B cell (primary cell): ENCODE data around the gene FAM83B. TPM values are rescaled to one million over a fixed set of nuclear protein-coding genes. Genes with fewer than 3 reads are reported as not detected.

Experiments used
- ATAC-seq: fragments of 200-7000 bp; cut with Tn5 transposase; one replicate; pipeline ENCODE4 v1.10.0; 2021; ENCODE audit warnings: low read depth, mild to moderate bottlenecking, moderate number of reproducible peaks, moderate library complexity
- CTCF ChIA-PET: fragments of 350-600 bp; sonication (Branson Sonifier 250); formaldehyde crosslinking; loops from one replicate; lab custom pipeline; 2021; ENCODE audit warnings: antibody characterized with exemption, inconsistent platforms; lab: Charles Lee
- POLR2A ChIA-PET: fragments of 350-600 bp; sonication (Branson Sonifier 250); formaldehyde crosslinking; loops from one replicate; lab custom pipeline; 2021; ENCODE audit warnings: antibody characterized with exemption; lab: Charles Lee
- DNase-seq: peaks from one replicate; pipeline ENCODE4 v3.0.0; 2013
- H2AFZ ChIP-seq: 2 replicates; pipeline ENCODE4 v1.6.1; 2012; ENCODE audit warnings: mild to moderate bottlenecking, low read depth, low read length; ENCODE audit not compliant: insufficient read depth, poor library complexity, severe bottlenecking
- H3K27ac ChIP-seq, 2 donors: 1 replicate in 1 of 2; 2 replicates in 1 of 2; pipeline ENCODE4 v1.5.1; 2012 to 2013; ENCODE audit warnings: low read length in 2 of 2, mild to moderate bottlenecking in 2 of 2, moderate library complexity in 1 of 2
- H3K27me3 ChIP-seq, 4 experiments: fragments of 200-600 bp in 1 of 4; sonication (generic) in 1 of 4; replicated peaks in 1 of 4; 1 replicate in 2 of 4; 2 replicates in 2 of 4; pipeline versions ENCODE4 v1.6.1 to v1.7.0; 2013 to 2016; ENCODE audit warnings: low read length in 3 of 4, mild to moderate bottlenecking in 2 of 4, mixed read lengths in 1 of 4, moderate library complexity in 1 of 4; ENCODE audit not compliant: insufficient read depth in 4 of 4, control insufficient read depth in 3 of 4; ENCODE audit errors: control extremely low read depth in 1 of 4
- H3K36me3 ChIP-seq, 2 experiments: replicated peaks in 1 of 2; 1 replicate in 1 of 2; 2 replicates in 1 of 2; pipeline versions ENCODE4 v1.6.1 to v1.7.1; 2013; ENCODE audit warnings: low read length in 1 of 2; ENCODE audit not compliant: insufficient read depth in 2 of 2, control insufficient read depth in 1 of 2; ENCODE audit errors: control extremely low read depth in 1 of 2, extremely low read depth in 1 of 2
- H3K4me1 ChIP-seq, 2 donors: fragments of 200-600 bp in 1 of 2; sonication (generic) in 1 of 2; 1 replicate in 1 of 2; 2 replicates in 1 of 2; pipeline versions ENCODE4 v1.5.1 to v1.6.1; 2013 to 2017; ENCODE audit warnings: low read length in 2 of 2; ENCODE audit not compliant: control insufficient read depth in 2 of 2, insufficient read depth in 2 of 2
- H3K4me2 ChIP-seq: replicated peaks from 2 replicates; pipeline ENCODE3; 2012; ENCODE audit warnings: mild to moderate bottlenecking, low read depth, low read length; ENCODE audit not compliant: poor library complexity, severe bottlenecking
- H3K4me3 ChIP-seq, 5 experiments: fragments of 200-600 bp in 1 of 5; sonication (generic) in 1 of 5; 1 replicate in 3 of 5; 2 replicates in 2 of 5; pipeline versions ENCODE4 v1.5.1 to v1.7.0; 2011 to 2016; ENCODE audit warnings: low read length in 4 of 5, mild to moderate bottlenecking in 4 of 5, low read depth in 2 of 5, control low read depth in 1 of 5, moderate library complexity in 1 of 5; ENCODE audit not compliant: insufficient read depth in 1 of 5; ENCODE audit errors: control extremely low read depth in 1 of 5, extremely low read depth in 1 of 5
- H3K79me2 ChIP-seq: fragments of 200-600 bp; sonication (generic); one replicate; pipeline ENCODE4 v1.6.0; 2016; ENCODE audit warnings: low read length; ENCODE audit not compliant: control insufficient read depth, insufficient read depth
- H3K9ac ChIP-seq: fragments of 200-600 bp; sonication (generic); 2 replicates; pipeline ENCODE4 v1.6.1; 2017; ENCODE audit warnings: mild to moderate bottlenecking, low read length, moderate library complexity
- H3K9me3 ChIP-seq, 3 donors: one replicate each; pipeline versions ENCODE4 v1.6.1 to v1.7.1; 2013; ENCODE audit warnings: low read length in 2 of 3; ENCODE audit not compliant: control insufficient read depth in 2 of 3, insufficient read depth in 1 of 3; ENCODE audit errors: control extremely low read depth in 1 of 3
- H4K20me1 ChIP-seq: 2 replicates; pipeline ENCODE4 v1.6.0; 2012; ENCODE audit warnings: mild to moderate bottlenecking, low read length; ENCODE audit not compliant: insufficient read depth, control insufficient read depth, poor library complexity, severe bottlenecking
- H3K27ac Mint-ChIP-seq: one replicate; pipeline ENCODE4 v1.8.0; 2021; ENCODE audit warnings: mixed read lengths
- H3K27me3 Mint-ChIP-seq: one replicate; pipeline ENCODE4 v1.8.0; 2021; ENCODE audit warnings: mixed read lengths
- H3K4me1 Mint-ChIP-seq: one replicate; pipeline ENCODE4 v1.8.0; 2021; ENCODE audit warnings: mixed read lengths
- H3K4me3 Mint-ChIP-seq: one replicate; pipeline ENCODE4 v1.8.0; 2021; ENCODE audit warnings: mixed read lengths
- H3K9me3 Mint-ChIP-seq: one replicate; pipeline ENCODE4 v1.8.0; 2022; ENCODE audit warnings: mixed read lengths; ENCODE audit not compliant: insufficient read depth
- CTCF ChIP-seq: fragments of 200-600 bp; IDR thresholded peaks from one replicate; pipeline ENCODE4 v1.8.0; 2022; ENCODE audit warnings: antibody characterized with exemption, mild to moderate bottlenecking
- EZH2 ChIP-seq: IDR thresholded peaks from 2 replicates; pipeline ENCODE4 v1.6.1; 2012; ENCODE audit warnings: borderline replicate concordance, low read depth, mild to moderate bottlenecking, moderate library complexity, low read length; ENCODE audit not compliant: insufficient read depth, poor library complexity, severe bottlenecking
- intact Hi-C: fragments of 100-400 bp; cut with micrococcal nuclease; formaldehyde crosslinking; loops from one replicate; pipeline ENCODE4 v1.10.0; 2022
- polyA plus RNA-seq: library from polyadenylated mRNA; depleted of rRNA; stranded (reverse); fragments of >200 nt; gene quantifications from 2 replicates; pipeline ENCODE4 v1.2.3, GENCODE V29; 2012
- total RNA-seq, 2 donors: library from RNA; stranded (reverse); fragments of 120-200 nt in 1 of 2; gene quantifications; 1 replicate in 1 of 2; 2 replicates in 1 of 2; pipeline versions ENCODE4 v1.2.3 to v1.2.4, GENCODE V29; 2013 to 2022

FAM83B gene
- total and polyA plus RNA-seq, 2 donors (not counting 1 experiment from before 2014, with no cell fraction given): not detected

- Histone ChIP-seq H3K9ac (no peak overlapping the region), H3K4me3 (no peak overlapping the region), H3K4me1 (no peaks in the 10 kb centered on the region), H3K4me2 (no peak overlapping the region), H3K79me2 (no peaks in the 10 kb centered on the region), H3K27me3 (no peaks in the 10 kb centered on the region), H4K20me1 (no peaks in the 10 kb centered on the region), H3K27ac (no peak overlapping the region), H3K9me3 (peaks cover 0 to 14% (median 0%) of the 10 kb centered on the region in 3 donors), H2AFZ (no peak overlapping the region), H3K36me3 (no peaks in the 10 kb centered on the region)
- no peak for ATAC-seq
- no peak for TF ChIP-seq EZH2
- no peak for TF ChIP-seq CTCF
- H3K9me3 Mint-ChIP-seq: peaks cover 7% of the 10 kb centered on the region
- CTCF ChIA-PET: no interaction called here
- H3K4me1 Mint-ChIP-seq: no peaks in the 10 kb centered on the region
- DNase-seq: no peak
- H3K27me3 Mint-ChIP-seq: no peaks in the 10 kb centered on the region
- H3K27ac Mint-ChIP-seq: no peak overlapping the region
- POLR2A ChIA-PET: no interaction called here
- no peak overlapping the region for H3K4me3 Mint-ChIP-seq
- intact Hi-C loops: no loop called here
Observed at GRCh38 chr6:54987633-54988290, 141.2 kb downstream of the FAM83B start.

- ATAC-seq: no peak
- Histone ChIP-seq H3K36me3 (no peaks in the 10 kb centered on the region), H4K20me1 (no peaks in the 10 kb centered on the region), H2AFZ (no peak overlapping the region), H3K9ac (no peak overlapping the region), H3K9me3 (peaks cover 0 to 11% (median 0%) of the 10 kb centered on the region in 3 donors), H3K79me2 (no peaks in the 10 kb centered on the region), H3K4me1 (no peaks in the 10 kb centered on the region), H3K4me3 (no peak overlapping the region), H3K27ac (no peak overlapping the region), H3K4me2 (no peak overlapping the region), H3K27me3 (no peaks in the 10 kb centered on the region)
- H3K27me3 Mint-ChIP-seq: no peaks in the 10 kb centered on the region
- intact Hi-C loops: no loop called here
- H3K27ac Mint-ChIP-seq: no peak overlapping the region
- TF ChIP-seq EZH2 (no peak), CTCF (no peak)
- H3K4me3 Mint-ChIP-seq: no peak overlapping the region
- DNase-seq: no peak
- H3K4me1 Mint-ChIP-seq: no peaks in the 10 kb centered on the region
- ChIA-PET CTCF (no interaction called here), POLR2A (no interaction called here)
- H3K9me3 Mint-ChIP-seq: peaks cover 7% of the 10 kb centered on the region
Observed at GRCh38 chr6:54988576-54988975, 142.0 kb downstream of the FAM83B start.
